Activated CD8-positive, alpha-beta memory T cell treated with anti-CD3 and anti-CD28 coated beads, Interleukin-2, amount 50 U/mL, for 48 hours (primary cell): ENCODE measurements around the gene PAX8.

Source experiments
- DNase-seq: peaks from one replicate; pipeline ENCODE4 v3.0.0-alpha.2; 2020

PAX8 gene

DNA sequence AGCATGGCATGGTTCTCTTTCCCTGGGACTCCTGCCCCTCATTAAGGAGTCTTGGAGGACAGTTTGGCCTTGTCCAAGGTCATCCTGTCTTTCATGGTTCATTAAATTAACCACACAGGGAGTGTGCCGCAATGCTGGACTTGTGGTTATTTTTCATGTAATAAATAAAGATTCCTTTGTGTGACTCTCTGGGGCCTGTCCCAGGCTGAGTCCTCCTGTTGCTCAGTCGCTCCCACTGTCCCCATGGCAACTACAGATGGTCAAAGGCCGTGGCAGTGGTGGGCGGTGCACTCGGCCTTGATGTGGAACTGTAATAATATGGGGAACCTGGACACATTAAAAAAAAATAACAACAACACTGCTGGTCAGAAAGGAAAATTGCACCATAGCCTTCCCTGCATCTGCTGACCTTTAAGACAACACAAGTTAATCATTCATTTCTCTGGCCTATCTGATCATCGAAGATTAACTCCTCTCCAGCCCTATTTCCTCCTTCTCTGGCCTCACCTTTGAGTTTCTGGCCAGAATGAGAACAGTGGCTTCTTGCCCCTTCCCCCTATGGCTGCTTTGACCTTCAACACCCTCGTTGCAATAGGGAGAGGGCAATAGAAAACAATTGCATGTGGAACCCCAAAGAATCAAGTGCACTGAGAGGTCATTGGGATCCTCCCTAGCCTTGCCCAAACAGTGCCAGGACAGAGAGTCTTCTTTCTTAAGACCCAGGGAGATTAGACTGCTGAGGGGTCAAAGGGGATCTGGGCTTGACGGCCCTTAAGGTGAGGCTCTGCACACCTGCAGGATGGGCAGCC is 60.2 kb downstream of the PAX8 start:
- DNase-seq: no peak

- no peak for DNase-seq
Observed at GRCh38 chr2:113217455-113218282, 61.1 kb downstream of the PAX8 start.

GRCh38 chr2:113216891-113217454 is 61.7 kb downstream of the PAX8 start:
- no peak for DNase-seq

DNA sequence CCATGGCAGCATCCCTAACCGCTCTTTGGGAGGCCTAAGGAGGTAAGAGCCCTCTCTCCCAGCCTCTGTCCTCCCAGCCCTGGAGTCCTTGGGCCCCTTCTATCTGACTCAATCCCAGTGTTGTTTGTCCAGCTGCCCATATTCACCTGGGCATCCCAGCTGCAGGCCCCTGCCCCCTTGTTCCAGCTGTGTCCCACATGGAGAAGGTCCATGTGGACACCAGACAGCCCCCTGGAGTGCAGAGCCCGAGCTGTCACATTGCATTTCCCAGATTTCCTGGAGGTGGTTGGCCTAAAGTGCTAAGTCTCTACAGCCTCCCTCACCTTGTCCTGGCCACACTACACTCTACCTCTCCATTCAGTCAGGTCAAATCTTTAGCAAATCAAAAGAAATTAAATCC is 62.4 kb downstream of the PAX8 start:
- DNase-seq: no peak

GRCh38 chr2:113215056-113215455 is 63.7 kb downstream of the PAX8 start:
- no peak for DNase-seq

GRCh38 chr2:113214141-113214540 is 64.6 kb downstream of the PAX8 start:
- no peak for DNase-seq

DNA sequence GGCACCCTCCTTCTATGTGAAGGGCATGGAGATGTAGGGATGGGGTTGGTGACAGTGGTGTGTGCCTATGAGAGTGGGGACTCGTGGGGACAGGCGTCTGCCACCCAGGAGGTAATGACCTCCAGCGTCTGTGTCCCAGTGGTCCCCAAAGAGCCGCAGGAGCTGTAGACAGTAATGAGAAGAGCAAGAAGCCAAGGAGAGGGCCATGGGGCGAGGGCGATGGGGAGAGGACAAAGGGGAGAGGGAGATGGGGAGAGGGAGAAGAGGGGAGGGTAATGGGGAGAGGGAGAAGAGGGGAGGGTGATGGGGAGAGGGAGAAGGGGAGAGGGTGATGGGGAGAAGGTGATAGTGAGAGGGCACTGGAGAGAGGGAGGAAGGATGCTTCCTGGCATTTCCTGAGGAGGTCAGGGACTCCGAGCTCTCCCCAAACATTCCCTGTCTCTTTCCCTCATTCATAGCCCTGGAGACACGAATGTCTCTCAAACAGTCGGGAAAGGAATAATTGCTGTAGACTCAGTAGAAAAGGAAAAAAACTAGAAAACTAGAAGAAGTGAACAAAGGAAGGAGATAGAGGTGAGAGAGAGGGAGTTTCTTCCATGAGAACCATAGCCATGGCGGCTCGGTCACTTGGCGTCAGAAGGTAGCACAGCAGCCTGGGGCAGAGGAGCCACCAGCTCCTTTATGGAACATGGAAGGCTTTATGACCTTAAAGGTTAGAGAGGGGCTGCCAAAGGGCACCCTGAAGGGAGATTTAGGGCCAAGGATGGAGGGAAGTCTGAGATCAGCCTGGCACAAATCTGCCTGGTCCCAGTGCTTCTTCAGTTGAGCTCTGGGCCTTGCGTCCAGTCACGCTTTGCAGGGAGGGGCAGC is 65.4 kb downstream of the PAX8 start:
- no peak for DNase-seq

DNA sequence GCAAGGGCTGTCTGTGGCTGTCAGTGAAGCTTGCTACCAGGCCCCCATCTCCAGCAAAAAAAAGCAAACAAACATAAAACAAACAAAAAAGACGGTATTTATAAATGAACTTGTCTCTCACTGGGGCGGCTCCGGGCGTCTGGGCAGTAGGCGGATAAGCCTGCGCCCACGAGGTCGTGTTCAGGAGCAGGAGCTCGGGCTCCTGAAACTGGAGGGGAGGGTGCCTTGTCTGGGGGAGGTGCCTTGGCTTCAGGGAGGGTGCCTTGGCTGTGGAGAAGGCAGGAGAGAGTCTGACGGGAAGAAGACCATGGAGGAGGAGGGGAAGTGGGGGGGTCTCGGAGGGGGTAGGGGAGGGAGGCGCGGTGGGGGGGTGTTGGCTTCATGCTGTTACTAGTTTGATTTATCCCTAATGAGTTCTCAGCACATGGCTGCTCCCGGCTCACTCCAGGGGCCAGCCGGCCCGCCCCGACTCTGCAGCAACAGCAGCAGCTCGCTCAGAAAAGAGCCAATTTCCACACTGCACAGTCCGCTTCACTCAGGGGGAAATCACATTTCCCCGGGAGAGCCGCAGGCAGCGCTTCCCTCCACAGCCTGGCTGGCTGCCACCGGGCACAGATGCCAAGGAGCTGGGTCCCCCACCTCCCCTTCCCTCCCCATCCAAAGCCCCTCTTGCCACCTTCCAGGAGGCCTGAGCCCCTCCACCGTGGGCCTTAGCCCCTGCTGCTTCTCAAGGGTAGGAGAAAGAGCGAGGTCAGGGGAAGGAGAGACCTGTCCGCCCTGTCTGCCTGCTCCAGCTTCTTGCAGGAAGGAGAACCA is 66.3 kb downstream of the PAX8 start:
- no peak for DNase-seq

- DNase-seq: no peak
Observed at GRCh38 chr2:113211226-113212105, 67.3 kb downstream of the PAX8 start.

DNA sequence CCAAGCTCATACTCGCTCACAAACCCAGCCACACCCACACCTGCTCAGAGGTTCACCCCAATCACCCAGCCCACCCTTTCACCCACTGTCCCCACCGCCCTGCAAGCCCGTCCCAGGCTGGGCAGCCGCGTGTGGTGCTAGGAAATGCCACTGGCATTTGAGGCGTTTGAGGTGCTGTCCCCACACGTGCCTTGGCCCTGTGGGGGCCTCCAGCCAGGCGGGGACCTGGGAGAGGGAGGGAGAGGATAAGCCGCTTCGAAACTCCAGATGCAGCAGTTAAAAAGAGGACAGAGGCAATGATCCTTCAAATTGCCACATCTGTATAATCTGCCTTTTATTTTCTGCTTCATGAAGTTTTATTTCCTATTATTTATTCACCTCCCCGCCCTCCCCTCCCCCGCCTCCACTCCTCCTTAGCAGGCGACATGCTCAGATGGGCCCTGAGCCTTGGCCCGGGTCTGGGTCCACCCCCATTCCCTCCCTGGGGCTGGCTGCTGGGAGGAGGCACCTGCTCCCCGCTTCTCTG is 69.0 kb downstream of the PAX8 start:
- DNase-seq: no peak

DNA sequence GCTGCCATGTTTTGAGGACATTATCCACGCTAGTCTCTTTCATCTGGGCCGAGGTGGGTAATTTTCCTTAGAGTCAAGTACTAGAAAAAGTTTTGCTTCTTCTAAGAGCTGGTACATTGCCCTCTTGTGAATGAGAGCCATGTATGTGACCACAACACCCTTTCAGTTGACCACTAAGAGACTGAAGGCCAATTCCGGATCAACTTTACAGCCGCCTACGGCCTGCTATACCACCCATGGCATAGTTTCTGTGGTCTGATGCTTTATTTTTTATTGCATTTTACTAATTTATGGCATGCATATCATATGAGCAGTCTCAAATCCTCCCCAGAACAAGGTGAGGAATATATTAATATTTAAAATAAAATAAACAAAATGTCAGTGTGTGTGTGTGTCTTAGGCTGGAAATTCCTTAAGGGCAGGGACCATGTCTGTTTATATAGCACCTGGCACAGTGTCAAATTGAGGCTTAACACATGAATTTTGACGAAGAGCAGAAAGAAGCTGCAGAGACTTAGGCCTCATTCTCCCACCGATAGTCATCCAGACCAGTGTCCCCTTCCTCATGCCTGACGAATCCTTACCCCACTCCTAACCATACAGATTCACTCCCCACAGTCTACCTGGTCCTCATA is 69.6 kb downstream of the PAX8 start:
- DNase-seq: no peak

- no peak for DNase-seq
Observed at GRCh38 chr2:113208396-113208795, 70.3 kb downstream of the PAX8 start.

GRCh38 chr2:113207021-113207420 is 71.7 kb downstream of the PAX8 start:
- no peak for DNase-seq

GRCh38 chr2:113206251-113206650 is 72.5 kb downstream of the PAX8 start:
- DNase-seq: no peak

GRCh38 chr2:113203901-113204519 is 74.7 kb downstream of the PAX8 start:
- DNase-seq: peak; percentile 83

- DNase-seq: no peak
Observed at GRCh38 chr2:113203217-113203530, 75.5 kb downstream of the PAX8 start.

- no peak for DNase-seq
Observed at GRCh38 chr2:113202305-113203216, 76.2 kb downstream of the PAX8 start.

DNA sequence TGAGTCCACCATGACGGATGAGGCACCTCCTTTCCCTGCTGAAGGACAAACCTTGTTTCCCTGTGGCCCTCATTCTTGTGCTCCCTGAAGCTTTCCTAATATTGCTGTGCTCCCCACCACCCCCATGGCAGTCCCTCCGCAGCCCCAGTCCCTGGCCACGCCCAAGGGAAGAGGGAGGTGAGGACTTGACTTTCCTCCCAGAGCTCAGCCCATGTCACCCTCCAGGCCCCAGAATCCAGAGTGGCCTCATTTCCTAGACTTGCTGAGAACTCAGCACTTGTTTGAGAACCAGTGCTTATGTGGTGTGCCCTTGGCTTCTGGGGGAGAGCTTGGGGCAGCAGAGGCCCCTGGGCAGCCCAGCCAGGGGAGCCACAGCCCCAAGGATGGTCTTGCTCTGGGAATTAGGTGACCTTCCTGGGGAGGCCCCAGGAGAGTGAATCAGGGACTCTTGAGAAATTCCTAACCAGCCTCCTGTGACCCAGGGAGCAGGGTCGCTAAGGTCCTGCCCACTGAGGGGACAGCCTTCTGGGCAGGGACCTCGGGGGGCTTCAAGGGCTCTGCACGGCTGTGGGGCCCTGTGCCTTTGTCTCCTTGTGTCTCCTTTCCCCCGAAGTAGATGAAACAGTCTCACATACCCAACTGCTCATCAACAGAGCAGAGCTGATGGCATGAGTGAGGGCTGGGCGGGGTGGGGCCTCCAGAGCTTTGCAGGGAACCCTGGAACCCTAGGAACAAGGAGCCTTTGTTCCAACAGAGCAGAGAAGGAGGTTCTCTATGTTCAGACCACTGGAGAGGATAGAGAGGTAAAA is 77.0 kb downstream of the PAX8 start:
- DNase-seq: no peak
